NCI-H128 (cell line): ENCODE measurements around the gene BOLA2B.
"Not testable (repeated sequence)": the region's sequence is repeated elsewhere in the genome, so short reads cannot be mapped to it uniquely, and the experiment has no call there.

Source experiments
- DNase-seq: peaks from one replicate; lab custom pipeline; 2025; ENCODE audit not compliant: unreplicated experiment; lab: John Stamatoyannopoulos, UW

BOLA2B gene

DNA sequence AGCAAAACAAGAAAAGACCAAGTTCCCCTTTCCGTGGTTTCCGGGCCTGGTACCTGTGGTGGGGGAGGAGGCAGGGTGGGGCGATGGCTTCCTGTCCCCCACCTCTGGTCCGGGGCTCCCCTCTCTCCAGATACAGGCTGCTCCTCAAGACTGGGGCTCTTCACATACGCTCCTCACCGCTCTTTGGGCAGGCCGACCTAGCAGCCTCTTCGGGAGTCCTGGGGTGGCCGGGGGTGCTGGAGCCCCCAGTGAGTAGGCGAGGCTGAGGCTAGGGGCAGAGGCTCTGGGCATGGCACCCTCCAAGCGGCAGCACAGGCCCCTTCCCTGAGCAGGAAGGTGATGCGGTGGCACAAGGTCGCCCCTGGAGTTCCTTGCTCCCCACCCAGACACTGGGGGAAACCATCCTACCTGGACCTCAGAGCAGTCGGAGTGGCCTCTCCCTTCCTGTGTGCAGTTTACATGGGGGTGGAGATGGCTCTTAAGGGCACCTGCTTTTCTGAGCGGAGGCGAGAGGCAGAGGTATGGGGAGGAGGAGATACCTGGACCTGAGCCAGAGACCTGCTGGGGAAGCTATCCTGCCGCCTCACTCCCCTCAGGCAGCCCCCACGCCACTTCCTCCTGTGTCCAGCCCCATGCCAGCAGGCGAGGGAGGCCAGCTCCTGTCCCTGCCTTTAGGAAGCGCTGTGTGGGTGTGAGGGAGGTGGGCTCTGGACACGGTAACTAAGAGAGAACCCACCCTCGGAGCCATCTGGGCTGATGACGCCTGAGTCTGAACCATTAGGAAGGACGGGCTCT is 9.2 kb downstream of the BOLA2B start:
- peak; percentile 25 for DNase-seq

DNA sequence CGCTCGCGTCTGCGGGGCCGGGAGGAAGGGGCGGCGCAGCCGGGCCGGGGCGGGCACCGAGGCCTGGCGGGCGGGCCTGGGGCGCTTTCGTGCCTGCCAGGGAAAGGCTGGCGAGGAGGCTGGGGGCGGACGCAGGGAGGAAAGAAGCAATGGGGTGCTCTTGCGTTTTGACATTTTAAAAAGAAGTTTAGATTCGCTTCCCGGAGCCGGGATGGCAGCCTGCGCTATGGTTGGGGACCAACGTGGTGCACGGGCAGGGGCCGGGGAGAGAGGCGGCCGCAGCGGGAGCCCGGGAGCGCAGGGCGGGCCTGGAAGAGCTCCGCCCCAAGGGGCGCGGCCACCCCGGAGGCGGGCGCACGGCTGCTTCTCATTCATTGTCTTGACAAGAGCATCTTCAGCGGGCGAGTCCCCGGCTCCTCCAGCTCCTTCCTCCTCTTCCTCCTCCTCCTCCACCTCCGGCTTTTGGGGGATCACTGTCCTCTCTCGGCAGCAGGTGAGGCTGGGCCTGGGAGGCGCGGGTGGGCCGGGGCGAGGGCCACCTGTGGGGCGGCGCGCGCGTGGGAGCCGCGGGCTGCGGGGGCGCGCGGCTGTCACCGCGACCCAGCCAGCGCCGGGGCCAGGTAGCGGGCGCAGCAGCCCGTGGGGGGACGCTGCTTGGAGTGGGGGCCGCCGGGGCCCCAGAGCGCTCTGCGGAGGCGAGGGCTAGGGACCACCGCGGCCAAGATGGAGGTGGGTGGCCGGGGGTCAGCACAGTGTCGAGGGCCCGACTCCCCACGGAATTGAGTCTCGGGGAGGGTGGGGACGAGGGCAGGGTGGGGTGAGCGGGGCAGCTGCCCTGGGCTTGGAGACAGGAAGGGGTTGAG is 10.0 kb downstream of the BOLA2B start, which contains the start of gene CORO1A:
CORO1A (plus strand) TSS at position 370 of the 863 bp plus-strand sequence. CDS start 1,608 bp downstream, outside the sequence.
- peak; percentile 32 for DNase-seq

DNA sequence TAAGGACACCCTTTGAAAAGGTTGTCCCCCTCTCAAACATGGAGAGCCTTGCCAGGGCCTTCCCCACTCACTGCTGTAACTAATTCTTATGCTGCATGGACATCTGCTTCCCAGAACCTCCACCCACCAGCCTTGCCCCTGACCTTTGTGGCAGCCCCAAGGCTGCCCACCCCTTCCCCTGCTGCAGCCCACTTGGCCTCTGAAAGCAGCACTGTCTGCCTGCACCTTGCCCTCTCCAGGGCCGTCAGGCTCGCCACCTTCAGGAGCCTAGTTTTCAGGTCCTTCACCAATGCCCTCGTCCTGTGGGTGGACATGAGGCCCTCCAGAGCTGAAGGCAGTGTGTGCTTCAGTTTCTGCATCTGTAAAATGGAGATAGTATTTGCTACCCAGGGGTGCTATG is 12.7 kb downstream of the BOLA2B start:
- no peak for DNase-seq

GRCh38 chr16:30179931-30180330 is 13.5 kb downstream of the BOLA2B start:
- DNase-seq, result no peak

GRCh38 chr16:30179195-30179594 is 14.3 kb downstream of the BOLA2B start:
- DNase-seq, result no peak

- not testable (repeated sequence) for DNase-seq
Measured at GRCh38 chr16:30176876-30177275, 16.6 kb downstream of the BOLA2B start.

- no peak for DNase-seq
Measured at GRCh38 chr16:30173054-30173453, 20.4 kb downstream of the BOLA2B start.

GRCh38 chr16:30170145-30170544 is 23.3 kb downstream of the BOLA2B start:
- DNase-seq, result not testable (repeated sequence)

DNA sequence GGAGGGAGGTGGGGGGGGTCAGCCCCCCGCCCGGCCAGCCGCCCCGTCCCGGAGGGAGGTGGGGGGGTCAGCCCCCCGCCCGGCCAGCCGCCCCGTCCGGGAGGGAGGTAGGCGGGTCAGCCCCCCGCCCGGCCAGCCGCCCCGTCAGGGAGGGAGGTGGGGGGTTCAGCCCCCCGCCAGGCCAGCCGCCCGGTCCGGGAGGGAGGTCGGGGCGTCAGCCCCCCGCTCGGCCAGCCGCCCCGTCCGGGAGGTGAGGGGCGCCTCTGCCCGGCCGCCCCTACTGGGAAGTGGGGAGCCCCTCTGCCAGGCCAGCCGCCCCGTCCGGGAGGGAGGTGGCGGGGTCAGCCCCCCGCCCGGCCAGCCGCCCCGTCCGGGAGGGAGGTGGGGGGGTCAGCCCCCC is 24.1 kb downstream of the BOLA2B start:
- DNase-seq, result not testable (repeated sequence)

- not testable (repeated sequence) for DNase-seq
Measured at GRCh38 chr16:30168746-30169145, 24.7 kb downstream of the BOLA2B start.

GRCh38 chr16:30166202-30166902 is 27.1 kb downstream of the BOLA2B start:
- no peak for DNase-seq

DNA sequence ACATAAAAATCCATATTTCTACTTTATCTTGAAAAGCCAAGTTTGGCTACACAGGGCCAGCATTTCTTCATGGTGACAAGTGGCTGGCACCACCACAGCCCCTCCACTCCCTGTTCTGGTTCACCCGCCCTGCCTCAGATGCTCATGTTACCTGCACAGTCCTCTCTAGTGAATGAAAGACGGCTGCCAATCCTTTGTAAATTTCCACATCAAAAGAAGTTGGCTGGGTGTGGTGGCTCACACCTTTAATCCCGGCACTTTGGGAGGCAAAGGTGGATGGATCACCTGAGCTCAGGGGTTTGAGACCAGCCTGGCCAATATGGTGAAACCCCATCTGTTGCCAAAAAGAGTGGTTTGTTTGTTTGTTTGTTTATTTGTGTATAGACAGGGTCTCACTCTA is 29.9 kb downstream of the BOLA2B start:
- no peak for DNase-seq

DNA sequence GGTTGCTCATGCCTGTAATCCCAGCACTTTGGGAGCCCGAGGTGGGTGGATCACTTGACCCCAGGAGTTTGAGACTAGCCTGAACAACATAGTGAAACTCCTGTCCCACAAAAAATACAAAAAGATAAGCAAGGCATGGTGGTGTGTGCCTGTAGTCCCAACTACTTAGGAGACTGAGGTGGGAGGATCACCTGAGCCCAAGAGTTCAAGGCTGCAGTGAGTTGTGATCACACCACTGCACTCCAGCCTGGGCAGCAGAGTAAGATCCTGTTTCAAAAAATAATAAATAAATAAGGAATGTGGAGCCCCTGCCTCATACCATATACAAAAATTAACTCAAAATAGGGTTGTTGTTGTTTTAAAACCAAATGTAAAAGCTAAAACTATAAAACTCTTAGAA is 36.3 kb downstream of the BOLA2B start:
- no peak for DNase-seq

DNA sequence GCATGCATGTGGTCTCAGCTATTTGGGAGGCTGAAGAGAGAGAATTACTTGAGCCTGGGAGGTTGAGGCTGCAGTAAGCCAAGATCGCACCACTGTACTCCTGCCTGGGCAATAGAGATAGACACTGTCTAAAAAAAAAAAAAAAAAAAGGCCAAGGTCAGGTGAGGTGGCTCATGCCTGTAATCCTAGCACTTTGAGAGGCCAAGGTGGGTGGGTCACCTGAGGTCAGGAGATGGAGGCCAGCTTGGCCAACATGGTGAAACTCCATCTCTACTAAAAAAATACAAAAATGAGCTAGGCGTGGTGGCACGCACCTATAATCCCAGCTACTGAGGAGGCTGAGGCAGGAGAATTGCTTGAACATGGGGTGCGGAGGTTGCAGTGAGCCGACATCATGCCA is 38.3 kb downstream of the BOLA2B start:
- no peak for DNase-seq

- DNase-seq, result no peak
Measured at GRCh38 chr16:30152517-30152916, 40.9 kb downstream of the BOLA2B start.

DNA sequence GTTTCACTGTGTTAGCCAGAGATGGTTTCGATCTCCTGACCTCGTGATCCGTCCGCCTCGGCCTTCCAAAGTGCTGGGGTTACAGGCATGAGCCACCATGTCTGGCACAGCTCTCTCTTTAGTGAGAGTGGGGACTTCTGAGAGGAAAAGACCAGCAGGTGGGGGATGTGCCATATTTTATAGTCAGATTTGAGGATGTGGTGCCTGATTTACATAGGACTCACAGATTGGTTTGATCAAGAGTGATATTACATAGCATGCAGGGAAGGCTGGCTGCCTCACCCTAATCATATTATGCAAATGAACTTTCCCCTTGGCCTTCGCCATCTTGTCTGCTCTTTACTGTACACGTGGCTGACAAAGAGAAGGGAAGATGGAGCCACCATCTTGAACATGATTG is 42.4 kb downstream of the BOLA2B start:
- DNase-seq, result no peak

DNA sequence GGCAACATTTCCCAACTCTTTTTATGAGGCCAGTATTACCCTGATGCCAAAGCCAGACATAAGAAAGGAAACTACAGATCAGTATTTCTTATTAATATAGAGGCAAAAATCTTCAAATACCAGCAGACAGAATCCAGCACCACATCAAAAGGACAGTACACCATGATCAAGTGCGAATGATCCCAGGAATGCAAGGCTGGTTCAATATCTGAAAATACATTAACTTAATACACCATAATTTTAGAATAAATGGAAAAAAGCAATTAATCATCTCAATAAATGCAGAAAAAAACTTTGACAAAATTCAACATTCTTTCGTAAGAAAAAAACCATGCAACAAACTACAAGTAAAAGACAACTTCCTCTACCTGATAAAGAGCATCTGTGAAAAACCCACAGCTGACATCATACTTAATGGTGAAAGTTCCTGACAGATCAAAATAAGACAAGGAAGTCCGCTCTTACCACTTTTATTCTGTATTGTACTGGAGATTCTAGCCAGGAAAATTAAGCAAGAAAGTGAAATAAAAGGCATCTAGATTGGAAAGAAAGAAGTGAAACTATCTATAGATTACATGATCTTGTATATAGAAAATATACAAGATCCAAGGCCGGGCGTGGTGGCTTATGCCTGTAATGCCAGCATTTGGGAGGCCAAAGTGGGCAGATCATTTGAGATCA is 44.1 kb downstream of the BOLA2B start:
- no peak for DNase-seq

- DNase-seq, result no peak
Measured at GRCh38 chr16:30147843-30148510, 45.5 kb downstream of the BOLA2B start.

- no peak for DNase-seq
Measured at GRCh38 chr16:30145657-30146056, 47.8 kb downstream of the BOLA2B start.

- DNase-seq, result no peak
Measured at GRCh38 chr16:30144917-30145316, 48.5 kb downstream of the BOLA2B start.
